Transverse colon (tissue), 4 donors: ENCODE measurements around the gene ITPKB.

ENCODE experiments used
- EP300 ChIP-seq: sonication (generic); formaldehyde crosslinking; IDR thresholded peaks from one replicate; pipeline ENCODE4 v1.6.1; 2017; ENCODE audit warnings: antibody characterized with exemption, low read depth
- POLR2AphosphoS5 ChIP-seq, 3 donors: sonication (generic); formaldehyde crosslinking; IDR thresholded peaks; one replicate each; pipeline ENCODE4 v1.6.1; 2016; ENCODE audit warnings: antibody characterized with exemption in 3 of 3
- TF ChIP-seq, protein P1 (sequence below), 5 experiments: fragments of 200-600 bp in 3 of 5; fragments of 450-650 bp in 2 of 5; sonication (generic) in 3 of 5; IDR thresholded peaks; 1 replicate in 2 of 5; 2 replicates in 3 of 5; pipeline ENCODE4 v1.5.1; 2016 to 2017; ENCODE audit warnings: antibody characterized with exemption in 5 of 5, inconsistent platforms in 3 of 5, mild to moderate bottlenecking in 2 of 5, moderate library complexity in 1 of 5

DNA sequence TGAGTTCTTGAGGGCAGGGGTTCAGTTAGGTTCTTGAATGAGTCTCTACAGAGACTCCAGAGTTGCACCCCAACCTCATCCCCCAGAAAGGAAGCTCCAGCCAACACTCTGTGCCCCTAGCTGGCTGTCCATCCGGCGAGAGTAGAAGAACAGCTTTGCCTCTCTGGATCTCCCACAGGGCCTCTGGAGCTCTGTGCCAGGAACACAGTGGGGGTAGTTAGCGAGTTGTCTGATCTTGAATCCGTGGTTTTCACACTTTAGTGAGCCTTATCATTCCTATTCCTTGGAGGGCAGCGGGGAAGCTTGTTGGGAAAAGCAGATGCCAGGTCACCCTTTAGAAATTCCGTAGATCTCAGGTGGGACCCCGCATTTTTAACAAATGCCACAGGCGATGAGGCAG is 145.5 kb downstream of the ITPKB start:
- TF ChIP-seq, protein P1, sequence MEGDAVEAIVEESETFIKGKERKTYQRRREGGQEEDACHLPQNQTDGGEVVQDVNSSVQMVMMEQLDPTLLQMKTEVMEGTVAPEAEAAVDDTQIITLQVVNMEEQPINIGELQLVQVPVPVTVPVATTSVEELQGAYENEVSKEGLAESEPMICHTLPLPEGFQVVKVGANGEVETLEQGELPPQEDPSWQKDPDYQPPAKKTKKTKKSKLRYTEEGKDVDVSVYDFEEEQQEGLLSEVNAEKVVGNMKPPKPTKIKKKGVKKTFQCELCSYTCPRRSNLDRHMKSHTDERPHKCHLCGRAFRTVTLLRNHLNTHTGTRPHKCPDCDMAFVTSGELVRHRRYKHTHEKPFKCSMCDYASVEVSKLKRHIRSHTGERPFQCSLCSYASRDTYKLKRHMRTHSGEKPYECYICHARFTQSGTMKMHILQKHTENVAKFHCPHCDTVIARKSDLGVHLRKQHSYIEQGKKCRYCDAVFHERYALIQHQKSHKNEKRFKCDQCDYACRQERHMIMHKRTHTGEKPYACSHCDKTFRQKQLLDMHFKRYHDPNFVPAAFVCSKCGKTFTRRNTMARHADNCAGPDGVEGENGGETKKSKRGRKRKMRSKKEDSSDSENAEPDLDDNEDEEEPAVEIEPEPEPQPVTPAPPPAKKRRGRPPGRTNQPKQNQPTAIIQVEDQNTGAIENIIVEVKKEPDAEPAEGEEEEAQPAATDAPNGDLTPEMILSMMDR (IDR thresholded peaks at IDR 0.05) = no peak
- TF ChIP-seq EP300 (no peak), POLR2AphosphoS5 (IDR thresholded peaks at IDR 0.05) (no peak)
